Heart left ventricle (tissue), 13 donors: ENCODE results near the gene P3H3.

ENCODE experiments used
- POLR2A ChIP-seq, 2 donors: fragments of 450-650 bp; IDR thresholded peaks; one replicate each; pipeline ENCODE4 v1.6.1; 2017; ENCODE audit warnings: antibody characterized with exemption in 2 of 2, mild to moderate bottlenecking in 2 of 2, moderate library complexity in 2 of 2
- TF ChIP-seq, protein P1 (sequence below), 12 donors: fragments of 200-600 bp; sonication (generic) in 4 of 12; IDR thresholded peaks; one replicate each; pipeline versions ENCODE4 v1.5.0 to v1.8.0; 2018 to 2022; ENCODE audit warnings: antibody characterized with exemption in 12 of 12, mild to moderate bottlenecking in 5 of 12
- donor health status: ischemic (EF 13 %, LVEDD 7.1; RV severe dilation, severe dysfunction).
- donor health status: DM: no; HTN: yes; CAD: no.
- donor health status: DM: no; HTN: no; CAD: no.
- donor health status: ischemic (EF 25% LVEDD 6.9; RV normal size, moderate dysfunction).
- donor health status: ischemic (EF 25% LVEDD 5.7; RV mildly dilated, moderate dysfunction).
- donor health status: ischemic (EF 35%, LVEDD 5.7; RV mildly dilated, moderate dysfunction).
- donor health status: nonischemic (EF 11% LVEDD 7.7; RV severe dilation, severe dysfunction).
- donor health status: DM: yes; HTN: yes; CAD: no.
- donor health status: PGD.
- donor health status: ischemic (EF 29% LVEDD 5.4; RV normal size, mild dysfunction).
- donor health status: nonischemic (EF 23%, LVEDD 6.1; RV moderate dilation, normal function).

DNA sequence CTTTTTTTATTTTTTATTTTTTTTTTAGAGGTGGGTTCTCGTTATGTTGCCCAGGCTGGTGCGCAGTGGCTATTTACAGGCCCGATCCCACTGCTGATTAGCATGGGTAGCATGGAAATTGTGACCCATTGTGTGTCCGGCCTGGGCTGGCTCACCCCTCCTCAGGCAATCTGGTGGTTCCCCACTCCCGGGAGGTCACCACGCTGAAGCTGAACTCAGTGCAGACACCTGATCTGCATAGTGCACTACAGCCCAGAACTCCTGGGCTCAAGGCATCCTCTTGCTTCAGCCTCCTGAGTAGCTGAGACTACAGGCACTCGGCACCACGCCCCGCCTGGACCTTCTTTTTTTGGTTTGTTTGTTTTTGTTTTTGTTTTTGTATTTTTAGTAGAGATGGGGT lies 44.4 kb upstream of the P3H3 start:
- TF ChIP-seq, protein P1, sequence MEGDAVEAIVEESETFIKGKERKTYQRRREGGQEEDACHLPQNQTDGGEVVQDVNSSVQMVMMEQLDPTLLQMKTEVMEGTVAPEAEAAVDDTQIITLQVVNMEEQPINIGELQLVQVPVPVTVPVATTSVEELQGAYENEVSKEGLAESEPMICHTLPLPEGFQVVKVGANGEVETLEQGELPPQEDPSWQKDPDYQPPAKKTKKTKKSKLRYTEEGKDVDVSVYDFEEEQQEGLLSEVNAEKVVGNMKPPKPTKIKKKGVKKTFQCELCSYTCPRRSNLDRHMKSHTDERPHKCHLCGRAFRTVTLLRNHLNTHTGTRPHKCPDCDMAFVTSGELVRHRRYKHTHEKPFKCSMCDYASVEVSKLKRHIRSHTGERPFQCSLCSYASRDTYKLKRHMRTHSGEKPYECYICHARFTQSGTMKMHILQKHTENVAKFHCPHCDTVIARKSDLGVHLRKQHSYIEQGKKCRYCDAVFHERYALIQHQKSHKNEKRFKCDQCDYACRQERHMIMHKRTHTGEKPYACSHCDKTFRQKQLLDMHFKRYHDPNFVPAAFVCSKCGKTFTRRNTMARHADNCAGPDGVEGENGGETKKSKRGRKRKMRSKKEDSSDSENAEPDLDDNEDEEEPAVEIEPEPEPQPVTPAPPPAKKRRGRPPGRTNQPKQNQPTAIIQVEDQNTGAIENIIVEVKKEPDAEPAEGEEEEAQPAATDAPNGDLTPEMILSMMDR (IDR thresholded peaks at IDR 0.05), result no peak
- no peak for TF ChIP-seq POLR2A (IDR thresholded peaks at IDR 0.05)
